Neural cell (in vitro differentiated cells): ENCODE measurements around the gene MYO10. TPM values are rescaled to one million over a fixed set of nuclear protein-coding genes. Genes with fewer than 3 reads are reported as not detected.
A peak's percentile ranks its signal among the peaks of the same experiment; 100 is the strongest.

ENCODE experiments used
- H2AFZ ChIP-seq: fragments of 200-600, 300-800 bp; sonication (generic), shearing (Covaris generic); 2 replicates; pipeline ENCODE4 v1.6.0; 2014; ENCODE audit warnings: low read depth, mild to moderate bottlenecking, antibody characterized with exemption, low read length, moderate library complexity
- H3F3A ChIP-seq: fragments of 200-600 bp; shearing (Covaris generic); 2 replicates; pipeline ENCODE4 v1.6.1; 2016; ENCODE audit warnings: mild to moderate bottlenecking, moderate library complexity, mixed read lengths, antibody characterized with exemption, low read length; ENCODE audit not compliant: insufficient read depth, poor library complexity, severe bottlenecking
- H3K27ac ChIP-seq: fragments of 200-600, 300-800 bp; sonication (generic), shearing (Covaris generic); 2 replicates; pipeline ENCODE4 v1.5.1; 2014; ENCODE audit warnings: mild to moderate bottlenecking, low read length, moderate library complexity
- H3K27me3 ChIP-seq: fragments of 300-800, 200-600 bp; sonication (generic), shearing (Covaris generic); 2 replicates; pipeline ENCODE4 v1.6.0; 2014; ENCODE audit warnings: mild to moderate bottlenecking, low read depth, low read length, moderate library complexity; ENCODE audit not compliant: insufficient read depth
- H3K36me3 ChIP-seq: fragments of 300-800, 200-600 bp; sonication (generic), shearing (Covaris generic); 2 replicates; pipeline ENCODE4 v1.5.1; 2014; ENCODE audit warnings: mild to moderate bottlenecking, antibody characterized with exemption, low read length, moderate library complexity; ENCODE audit not compliant: insufficient read depth
- H3K4me2 ChIP-seq: fragments of 300-800, 200-600 bp; sonication (generic), shearing (Covaris generic); 2 replicates; pipeline ENCODE4 v1.6.0; 2014; ENCODE audit warnings: mild to moderate bottlenecking, low read length
- H3K4me3 ChIP-seq: fragments of 300-800, 200-600 bp; sonication (generic), shearing (Covaris generic); 2 replicates; pipeline ENCODE4 v1.5.1; 2014; ENCODE audit warnings: mild to moderate bottlenecking, low read length, moderate library complexity
- H3K79me2 ChIP-seq: fragments of 200-600 bp; shearing (Covaris generic); replicated peaks from 2 replicates; pipeline ENCODE4 v1.6.0; 2014; ENCODE audit warnings: mild to moderate bottlenecking, low read length, moderate library complexity; ENCODE audit not compliant: insufficient read depth
- H3K9ac ChIP-seq: fragments of 300-800, 200-600 bp; sonication (generic), shearing (Covaris generic); 2 replicates; pipeline ENCODE4 v1.6.1; 2016; ENCODE audit warnings: mild to moderate bottlenecking, low read length, mixed read lengths
- H3K9me2 ChIP-seq: fragments of 200-600 bp; shearing (Covaris generic); 2 replicates; pipeline ENCODE4 v1.6.1; 2016; ENCODE audit warnings: mild to moderate bottlenecking, low read length, mixed read lengths; ENCODE audit not compliant: insufficient read depth
- H3K9me3 ChIP-seq: fragments of 200-600, 300-800 bp; sonication (generic), shearing (Covaris generic); 2 replicates; pipeline ENCODE4 v1.6.1; 2016; ENCODE audit warnings: mild to moderate bottlenecking, mixed run types, low read length, moderate library complexity, mixed read lengths
- H4K20me1 ChIP-seq: fragments of 200-600 bp; shearing (Covaris generic); 2 replicates; pipeline ENCODE4 v1.6.1; 2016; ENCODE audit warnings: mild to moderate bottlenecking, mixed run types; ENCODE audit not compliant: insufficient read depth
- CTCF ChIP-seq: fragments of 450-650 bp; IDR thresholded peaks from 2 replicates; pipeline ENCODE4 v1.5.1; 2014; ENCODE audit warnings: antibody characterized with exemption, mild to moderate bottlenecking, moderate library complexity; ENCODE audit not compliant: poor library complexity, severe bottlenecking
- EP300 ChIP-seq: fragments of 450-650 bp; conservative IDR thresholded peaks from 2 replicates; pipeline ENCODE4 v1.6.1; 2014; ENCODE audit warnings: antibody characterized with exemption, mild to moderate bottlenecking, moderate library complexity; ENCODE audit not compliant: poor library complexity, severe bottlenecking
- EZH2 ChIP-seq: fragments of 200-600, 300-800 bp; shearing (Covaris generic), sonication (generic); IDR thresholded peaks from 2 replicates; pipeline ENCODE4 v1.6.1; 2014; ENCODE audit warnings: antibody characterized with exemption, low read length, borderline replicate concordance, mild to moderate bottlenecking; ENCODE audit not compliant: insufficient read depth, poor library complexity, severe bottlenecking
- MXI1 ChIP-seq: fragments of 450-650 bp; conservative IDR thresholded peaks from 2 replicates; pipeline ENCODE4 v1.6.1; 2014; ENCODE audit warnings: antibody characterized with exemption, mild to moderate bottlenecking; ENCODE audit not compliant: poor library complexity, severe bottlenecking
- POLR2AphosphoS5 ChIP-seq: IDR thresholded peaks from 2 replicates; pipeline ENCODE4 v1.6.1; 2012
- RAD21 ChIP-seq: fragments of 450-650 bp; conservative IDR thresholded peaks from 2 replicates; pipeline ENCODE4 v1.6.1; 2014; ENCODE audit warnings: antibody characterized with exemption, mild to moderate bottlenecking, moderate library complexity
- REST ChIP-seq: IDR thresholded peaks from 2 replicates; pipeline ENCODE4 v1.6.1; 2012; ENCODE audit warnings: borderline replicate concordance
- SMC3 ChIP-seq: fragments of 450-650 bp; conservative IDR thresholded peaks from 2 replicates; pipeline ENCODE4 v1.6.1; 2014; ENCODE audit warnings: antibody characterized with exemption, mild to moderate bottlenecking, moderate library complexity; ENCODE audit not compliant: poor library complexity
- TAF1 ChIP-seq: IDR thresholded peaks from 2 replicates; pipeline ENCODE4 v1.6.1; 2012; ENCODE audit warnings: low read depth
- polyA plus RNA-seq: library from polyadenylated mRNA; depleted of rRNA; stranded (reverse); fragments of >200 nt; gene quantifications from 2 replicates; pipeline ENCODE4 v1.2.3, GENCODE V29; 2014

The MYO10 gene
- polyA plus RNA-seq, 1 donor from 2014 or later: 3.2 TPM

GRCh38 chr5:16819522-16820167 lies 116.4 kb downstream of the MYO10 start:
- Histone ChIP-seq H3K79me2 (no peaks in the 10 kb centered on the region), H3K4me2 (no peak overlapping the region)
- TF ChIP-seq REST: no peak
- TF ChIP-seq TAF1: no peak
- no peak for TF ChIP-seq CTCF
- no peak for TF ChIP-seq MXI1
- no peak for TF ChIP-seq SMC3
- TF ChIP-seq POLR2AphosphoS5: peak; percentile 65
- no peak for TF ChIP-seq RAD21
- TF ChIP-seq EP300: peak; percentile 32
- no peak for TF ChIP-seq EZH2

GRCh38 chr5:16815432-16815831 lies 120.7 kb downstream of the MYO10 start:
- Histone ChIP-seq H3K4me3 (no peak overlapping the region), H3K9me3 (no peaks in the 10 kb centered on the region), H3K27me3 (no peaks in the 10 kb centered on the region), H3K4me2 (no peak overlapping the region), H3F3A (no peaks in the 10 kb centered on the region), H4K20me1 (no peaks in the 10 kb centered on the region), H3K36me3 (no peaks in the 10 kb centered on the region), H3K9ac (no peak overlapping the region), H3K79me2 (no peaks in the 10 kb centered on the region), H3K27ac (no peak overlapping the region), H2AFZ (no peak overlapping the region), H3K9me2 (no peaks in the 10 kb centered on the region)
- no peak for TF ChIP-seq EZH2
- no peak for TF ChIP-seq MXI1
- TF ChIP-seq TAF1: no peak
- no peak for TF ChIP-seq SMC3
- no peak for TF ChIP-seq CTCF
- no peak for TF ChIP-seq EP300
- TF ChIP-seq REST: no peak
- no peak for TF ChIP-seq POLR2AphosphoS5
- no peak for TF ChIP-seq RAD21

More at GRCh38 chr5:16819522-16820167, 116.4 kb downstream of the MYO10 start:
- H3K9me2 ChIP-seq: no peaks in the 10 kb centered on the region
- H3K9me3 ChIP-seq: no peaks in the 10 kb centered on the region
- no peak overlapping the region for H3K4me3 ChIP-seq
- no peaks in the 10 kb centered on the region for H3F3A ChIP-seq
- H4K20me1 ChIP-seq: no peaks in the 10 kb centered on the region
- H3K27ac ChIP-seq: no peak overlapping the region
- H3K9ac ChIP-seq: no peak overlapping the region
- H3K27me3 ChIP-seq: no peaks in the 10 kb centered on the region
- H2AFZ ChIP-seq: no peak overlapping the region
- no peaks in the 10 kb centered on the region for H3K36me3 ChIP-seq
